ENCODE results near the gene POLR2E.

- TF ChIP-seq POLR2AphosphoS5 (IDR thresholded peaks at IDR 0.05; ENCODE audit: low read depth) (no peak), CTCF (IDR thresholded peaks at IDR 0.05; ENCODE audit: insufficient read depth, low read length) (no peak), GABPA (IDR thresholded peaks at IDR 0.05; ENCODE audit: low read depth) (no peak)
- TF ChIP-seq, protein P1, sequence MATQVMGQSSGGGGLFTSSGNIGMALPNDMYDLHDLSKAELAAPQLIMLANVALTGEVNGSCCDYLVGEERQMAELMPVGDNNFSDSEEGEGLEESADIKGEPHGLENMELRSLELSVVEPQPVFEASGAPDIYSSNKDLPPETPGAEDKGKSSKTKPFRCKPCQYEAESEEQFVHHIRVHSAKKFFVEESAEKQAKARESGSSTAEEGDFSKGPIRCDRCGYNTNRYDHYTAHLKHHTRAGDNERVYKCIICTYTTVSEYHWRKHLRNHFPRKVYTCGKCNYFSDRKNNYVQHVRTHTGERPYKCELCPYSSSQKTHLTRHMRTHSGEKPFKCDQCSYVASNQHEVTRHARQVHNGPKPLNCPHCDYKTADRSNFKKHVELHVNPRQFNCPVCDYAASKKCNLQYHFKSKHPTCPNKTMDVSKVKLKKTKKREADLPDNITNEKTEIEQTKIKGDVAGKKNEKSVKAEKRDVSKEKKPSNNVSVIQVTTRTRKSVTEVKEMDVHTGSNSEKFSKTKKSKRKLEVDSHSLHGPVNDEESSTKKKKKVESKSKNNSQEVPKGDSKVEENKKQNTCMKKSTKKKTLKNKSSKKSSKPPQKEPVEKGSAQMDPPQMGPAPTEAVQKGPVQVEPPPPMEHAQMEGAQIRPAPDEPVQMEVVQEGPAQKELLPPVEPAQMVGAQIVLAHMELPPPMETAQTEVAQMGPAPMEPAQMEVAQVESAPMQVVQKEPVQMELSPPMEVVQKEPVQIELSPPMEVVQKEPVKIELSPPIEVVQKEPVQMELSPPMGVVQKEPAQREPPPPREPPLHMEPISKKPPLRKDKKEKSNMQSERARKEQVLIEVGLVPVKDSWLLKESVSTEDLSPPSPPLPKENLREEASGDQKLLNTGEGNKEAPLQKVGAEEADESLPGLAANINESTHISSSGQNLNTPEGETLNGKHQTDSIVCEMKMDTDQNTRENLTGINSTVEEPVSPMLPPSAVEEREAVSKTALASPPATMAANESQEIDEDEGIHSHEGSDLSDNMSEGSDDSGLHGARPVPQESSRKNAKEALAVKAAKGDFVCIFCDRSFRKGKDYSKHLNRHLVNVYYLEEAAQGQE (IDR thresholded peaks at IDR 0.05; ENCODE audit: insufficient replicate concordance, low read depth): no peak
These were observed 45.4 kb downstream of the POLR2E start for GRCh38 chr19:1049800-1050199.
